Measurements from ENCODE around the gene GCGR. TPM values are rescaled to one million over a fixed set of nuclear protein-coding genes. Genes with fewer than 3 reads are reported as not detected.

Gene GCGR
- total RNA-seq, 2 experiments from 2014 or later = not detected

DNA sequence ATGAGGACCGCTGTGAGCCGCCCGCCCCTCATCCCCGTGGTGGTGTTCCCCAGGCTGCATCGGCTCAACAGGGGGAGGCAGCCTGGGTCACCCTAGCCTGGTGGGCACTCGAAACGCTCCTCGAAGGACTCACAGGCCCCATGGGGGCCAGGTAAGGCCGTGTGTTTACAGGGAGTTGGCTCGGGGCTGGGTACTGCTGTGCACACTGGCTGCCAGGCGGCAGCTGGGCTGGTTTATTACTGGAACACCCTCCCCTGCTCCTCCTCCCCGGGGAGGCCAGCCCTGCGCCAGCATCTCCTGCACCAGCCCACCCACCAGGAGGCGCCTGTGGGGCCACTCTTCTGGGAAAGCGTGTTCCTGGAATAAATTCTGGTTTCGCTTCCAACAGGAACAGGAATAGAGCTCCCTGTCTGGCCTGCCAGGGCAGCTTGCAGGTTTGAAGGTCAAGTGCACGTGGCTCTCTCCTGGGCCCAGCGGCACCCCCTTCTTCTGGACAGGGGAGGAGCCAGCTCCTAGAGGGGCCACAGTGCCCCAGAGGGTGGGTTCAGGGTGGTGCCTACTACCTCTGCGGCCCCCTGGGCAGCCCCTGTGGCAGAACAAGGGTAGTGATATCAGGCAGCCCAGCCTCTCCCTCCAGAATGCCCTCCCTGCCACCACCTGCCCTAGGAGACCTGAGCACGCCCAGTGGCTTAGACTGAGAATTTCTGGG lies 17.8 kb downstream of the GCGR start:
- peaks cover 2% of the 10 kb centered on the region for H3K36me3 Mint-ChIP-seq
- peaks cover 4% of the 10 kb centered on the region for H3K27me3 Mint-ChIP-seq
- H3K4me1 Mint-ChIP-seq = no peaks in the 10 kb centered on the region
- DNase-seq = peak; percentile 48
- H3K9me3 Mint-ChIP-seq = no peaks in the 10 kb centered on the region
- H3K27ac Mint-ChIP-seq = no peak overlapping the region
- no peak overlapping the region for H3K4me3 Mint-ChIP-seq

DNA sequence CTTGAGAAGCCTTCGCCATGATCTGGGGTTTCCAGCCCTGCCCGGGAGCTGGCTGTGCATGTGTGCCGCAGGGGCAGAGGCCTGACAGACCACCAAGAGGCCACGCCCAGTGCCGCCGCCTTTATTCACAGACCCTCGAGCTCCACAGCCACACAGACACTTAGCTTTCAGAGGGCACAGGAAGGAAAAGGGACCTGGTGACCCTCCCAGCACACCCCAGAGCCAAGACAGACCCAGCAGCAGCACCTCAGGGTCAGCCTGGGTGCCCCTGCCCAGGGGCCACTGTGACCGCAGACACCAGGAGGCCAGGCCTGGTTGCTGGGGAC lies 18.3 kb downstream of the GCGR start:
- Mint-ChIP-seq H3K9me3 (no peaks in the 10 kb centered on the region), H3K27me3 (peaks cover 4% of the 10 kb centered on the region)

DNA sequence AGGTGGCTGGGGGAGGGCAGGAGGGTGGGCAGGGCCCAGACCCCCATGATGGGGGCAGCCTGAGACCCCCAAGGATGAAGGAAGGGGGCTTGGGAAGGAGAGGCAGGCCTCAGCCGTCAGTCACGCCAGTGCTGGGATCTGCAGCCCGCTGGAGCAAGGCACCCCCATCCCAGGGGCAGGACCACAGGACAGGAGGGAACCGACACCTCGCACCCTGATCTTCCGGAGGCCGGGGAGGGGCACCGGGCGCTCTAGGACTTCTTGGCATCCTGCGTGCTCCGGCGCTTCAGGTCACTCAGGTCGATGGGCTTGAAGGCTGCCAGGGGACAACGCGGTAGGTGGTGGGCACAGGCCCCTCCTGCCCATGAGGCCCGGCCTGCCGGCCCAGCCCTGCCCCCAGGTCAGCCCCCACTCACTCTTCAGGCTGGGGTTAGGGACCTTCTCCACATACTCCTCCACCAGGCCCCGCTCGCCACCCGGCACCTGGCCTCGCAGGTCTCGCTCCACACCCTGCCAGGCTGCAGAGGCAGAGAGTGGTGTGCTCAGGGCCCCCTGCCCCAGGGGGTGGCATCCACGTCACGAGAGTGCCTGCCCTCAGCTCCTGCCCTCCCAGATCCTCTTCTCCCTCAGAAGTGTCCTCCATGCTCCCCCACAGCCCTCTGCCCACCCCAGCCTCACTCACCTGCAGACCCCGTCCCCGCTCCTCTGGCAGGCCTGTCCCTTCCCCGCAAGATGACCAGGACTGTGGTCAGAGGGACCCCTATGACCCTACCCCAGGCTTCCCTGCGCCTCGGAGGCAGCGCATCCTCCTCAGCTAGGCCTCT lies 19.3 kb downstream of the GCGR start:
- Mint-ChIP-seq H3K36me3 (peaks cover 2% of the 10 kb centered on the region), H3K9me3 (no peaks in the 10 kb centered on the region), H3K27me3 (no peaks in the 10 kb centered on the region), H3K27ac (no peak overlapping the region), H3K4me1 (no peaks in the 10 kb centered on the region), H3K4me3 (no peak overlapping the region)
- DNase-seq = no peak

More for the DNA sequence above, 18.3 kb downstream of the GCGR start:
- H3K27ac Mint-ChIP-seq = no peak overlapping the region
- no peak for DNase-seq
- no peaks in the 10 kb centered on the region for H3K4me1 Mint-ChIP-seq
- H3K4me3 Mint-ChIP-seq = no peak overlapping the region
- peaks cover 2% of the 10 kb centered on the region for H3K36me3 Mint-ChIP-seq

DNA sequence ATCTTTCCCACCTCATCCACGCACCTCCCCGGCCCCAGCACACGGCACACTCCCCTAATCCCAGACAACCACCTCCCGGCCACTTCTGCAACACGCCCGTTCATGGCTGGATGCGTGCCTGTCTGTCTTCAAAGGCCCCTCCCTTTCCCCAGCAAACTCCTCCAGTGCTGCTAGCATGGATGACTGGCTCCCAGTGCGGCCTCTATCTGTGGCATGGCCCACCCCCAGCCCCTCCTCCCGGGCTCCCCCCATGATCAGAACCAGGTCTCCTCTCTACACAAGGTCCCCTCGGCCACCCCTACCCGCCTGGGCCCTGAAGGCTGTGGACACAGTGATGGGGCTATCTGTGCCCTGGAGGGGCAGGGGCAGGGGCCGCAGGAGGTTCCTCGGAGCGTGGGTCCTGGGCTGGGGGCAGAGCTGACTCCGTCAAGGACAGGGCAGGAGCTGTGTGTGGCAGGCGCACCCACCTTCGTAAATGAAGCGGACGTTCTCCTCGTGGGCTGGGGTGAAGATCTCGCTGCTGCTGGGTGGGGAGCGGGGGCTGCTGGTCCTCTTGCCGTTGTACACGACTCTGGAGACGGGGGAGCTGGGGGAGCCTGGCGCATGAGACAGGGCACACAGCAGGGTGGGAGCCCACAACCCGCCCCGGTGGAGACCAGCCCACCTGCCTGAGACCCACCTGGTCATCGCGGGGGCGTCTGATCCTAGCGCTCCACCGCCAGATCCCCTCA lies 20.0 kb downstream of the GCGR start:
- no peak for DNase-seq
- Mint-ChIP-seq H3K27ac (no peak overlapping the region), H3K36me3 (peaks cover 2% of the 10 kb centered on the region), H3K27me3 (no peaks in the 10 kb centered on the region), H3K4me1 (peaks cover 3% of the 10 kb centered on the region), H3K9me3 (no peaks in the 10 kb centered on the region), H3K4me3 (no peak overlapping the region)

DNA sequence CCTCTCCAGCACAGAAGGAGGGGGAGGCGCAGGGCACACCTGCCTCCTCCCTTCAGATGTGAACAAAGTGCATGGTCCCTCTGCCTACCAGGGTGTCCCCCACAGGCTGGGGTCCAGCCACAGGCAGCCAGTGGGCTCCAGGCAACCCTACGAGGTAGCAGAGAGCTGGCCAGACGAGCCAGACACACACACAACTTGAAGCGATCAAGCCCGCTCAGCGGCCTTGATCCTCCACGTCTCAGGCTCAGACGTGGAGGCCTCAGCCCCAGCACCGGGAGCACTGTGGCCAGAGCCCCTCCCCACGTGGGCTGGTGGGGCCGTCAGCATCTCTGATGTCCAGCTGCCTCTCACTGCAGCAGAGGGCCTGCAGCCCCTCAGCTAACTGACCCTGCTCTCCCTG lies 20.6 kb downstream of the GCGR start:
- no peaks in the 10 kb centered on the region for H3K9me3 Mint-ChIP-seq
- H3K4me1 Mint-ChIP-seq = peaks cover 3% of the 10 kb centered on the region
- H3K36me3 Mint-ChIP-seq = peaks cover 2% of the 10 kb centered on the region
- DNase-seq = no peak
- no peak overlapping the region for H3K4me3 Mint-ChIP-seq
- H3K27me3 Mint-ChIP-seq = no peaks in the 10 kb centered on the region
- no peak overlapping the region for H3K27ac Mint-ChIP-seq

DNA sequence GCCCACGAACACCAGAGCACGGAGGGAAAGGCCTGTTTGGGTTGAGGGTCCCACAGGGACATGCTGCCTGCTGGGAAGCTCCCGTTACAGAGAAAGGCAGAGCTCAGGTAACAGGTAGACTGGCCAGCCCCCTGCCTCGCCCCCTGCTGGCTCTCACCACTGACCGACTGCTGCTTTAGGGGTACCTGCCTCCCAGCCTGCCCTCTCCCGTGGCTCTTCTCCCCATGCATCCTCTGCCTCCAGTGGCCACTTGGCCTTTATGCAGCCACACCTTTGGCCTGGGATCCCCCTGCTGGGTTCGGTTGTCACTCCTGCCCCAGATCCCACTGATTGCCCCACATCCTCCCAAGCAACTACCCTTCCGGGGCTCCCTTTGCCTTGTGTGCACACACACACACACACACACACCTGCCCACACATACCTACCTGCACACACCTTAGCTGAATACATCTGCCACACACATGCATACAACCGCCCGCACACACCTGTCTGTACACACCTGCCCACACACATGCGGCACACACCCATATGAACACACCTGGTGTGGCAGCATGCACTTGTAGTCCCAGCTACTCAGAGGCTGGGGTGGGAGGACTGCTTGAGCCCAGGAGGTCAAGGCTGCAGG lies 22.0 kb downstream of the GCGR start:
- DNase-seq = no peak
- peaks cover 5% of the 10 kb centered on the region for H3K4me1 Mint-ChIP-seq
- H3K36me3 Mint-ChIP-seq = peaks cover 2% of the 10 kb centered on the region
- H3K4me3 Mint-ChIP-seq = no peak overlapping the region
- H3K27ac Mint-ChIP-seq = no peak overlapping the region
- H3K9me3 Mint-ChIP-seq = no peaks in the 10 kb centered on the region
- no peaks in the 10 kb centered on the region for H3K27me3 Mint-ChIP-seq

DNA sequence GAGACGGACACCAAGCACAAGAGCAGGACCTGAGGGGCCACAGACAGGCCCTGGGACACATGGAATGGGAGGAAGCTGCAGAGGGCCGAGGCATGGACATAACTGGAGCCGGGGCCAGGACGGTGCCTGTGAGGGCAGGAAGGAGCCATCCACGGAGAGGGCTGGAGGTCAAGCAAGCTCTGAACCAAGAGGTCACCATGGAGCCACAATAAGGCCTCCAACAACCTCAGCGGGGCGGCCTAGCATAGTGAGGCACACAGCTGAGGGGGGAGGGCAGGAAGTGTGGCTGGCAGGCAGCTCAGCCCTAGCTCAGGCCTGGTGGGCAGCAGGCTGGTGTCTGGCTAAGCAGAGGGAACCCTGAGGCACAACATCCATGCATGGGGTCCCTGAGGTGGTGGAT lies 24.7 kb downstream of the GCGR start:
- H3K9me3 Mint-ChIP-seq = no peaks in the 10 kb centered on the region
- H3K4me1 Mint-ChIP-seq = peaks cover 15% of the 10 kb centered on the region
- H3K36me3 Mint-ChIP-seq = peaks cover under 1% of the 10 kb centered on the region
- H3K4me3 Mint-ChIP-seq = no peak overlapping the region
- no peak for DNase-seq
- H3K27ac Mint-ChIP-seq = no peak overlapping the region
- no peaks in the 10 kb centered on the region for H3K27me3 Mint-ChIP-seq

DNA sequence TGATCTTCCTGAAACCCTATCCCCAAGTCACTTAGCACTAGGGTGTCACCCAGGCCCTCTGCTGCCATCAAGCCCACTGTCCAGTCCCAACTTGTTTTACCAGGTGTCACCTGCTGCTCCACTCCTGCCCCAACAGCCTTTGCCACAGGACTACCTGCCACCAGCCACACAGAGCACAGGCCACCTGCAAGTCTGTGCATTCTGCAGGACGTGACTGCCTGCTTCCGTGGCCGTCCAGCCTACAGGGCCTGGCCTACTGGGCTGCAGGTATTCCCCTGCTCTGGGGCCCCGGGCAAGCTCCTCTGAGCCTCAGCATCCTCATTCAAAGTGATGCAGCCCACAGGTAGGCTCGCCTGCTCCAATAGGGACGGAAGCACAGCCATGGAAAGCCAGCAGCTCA lies 25.9 kb downstream of the GCGR start:
- no peaks in the 10 kb centered on the region for H3K27me3 Mint-ChIP-seq
- H3K4me3 Mint-ChIP-seq = no peak overlapping the region
- H3K36me3 Mint-ChIP-seq = no peaks in the 10 kb centered on the region
- H3K27ac Mint-ChIP-seq = no peak overlapping the region
- no peak for DNase-seq
- no peaks in the 10 kb centered on the region for H3K9me3 Mint-ChIP-seq
- H3K4me1 Mint-ChIP-seq = peaks cover 15% of the 10 kb centered on the region

DNA sequence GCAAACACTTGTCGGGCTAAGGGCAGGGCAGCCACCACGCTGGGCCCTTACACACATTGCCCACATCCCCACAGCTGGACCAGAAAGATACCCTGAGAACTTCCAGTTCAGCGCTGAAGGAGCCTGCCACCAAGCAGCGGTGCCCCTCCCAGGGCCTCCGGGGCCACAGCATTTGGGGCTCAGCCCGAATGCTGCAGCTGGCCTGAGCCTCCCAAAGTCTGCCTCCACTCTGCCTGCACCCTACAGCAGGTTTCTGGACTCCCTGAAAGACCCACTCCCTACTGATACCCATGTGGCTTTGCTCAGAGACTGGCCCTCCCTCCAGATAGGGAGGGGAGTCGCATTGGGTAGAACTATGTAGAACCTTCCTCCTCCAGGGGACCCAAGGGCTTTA lies 27.6 kb downstream of the GCGR start:
- Mint-ChIP-seq H3K4me3 (peak overlapping the region; percentile 85), H3K27ac (peak overlapping the region; percentile 93)
- no peak for DNase-seq

DNA sequence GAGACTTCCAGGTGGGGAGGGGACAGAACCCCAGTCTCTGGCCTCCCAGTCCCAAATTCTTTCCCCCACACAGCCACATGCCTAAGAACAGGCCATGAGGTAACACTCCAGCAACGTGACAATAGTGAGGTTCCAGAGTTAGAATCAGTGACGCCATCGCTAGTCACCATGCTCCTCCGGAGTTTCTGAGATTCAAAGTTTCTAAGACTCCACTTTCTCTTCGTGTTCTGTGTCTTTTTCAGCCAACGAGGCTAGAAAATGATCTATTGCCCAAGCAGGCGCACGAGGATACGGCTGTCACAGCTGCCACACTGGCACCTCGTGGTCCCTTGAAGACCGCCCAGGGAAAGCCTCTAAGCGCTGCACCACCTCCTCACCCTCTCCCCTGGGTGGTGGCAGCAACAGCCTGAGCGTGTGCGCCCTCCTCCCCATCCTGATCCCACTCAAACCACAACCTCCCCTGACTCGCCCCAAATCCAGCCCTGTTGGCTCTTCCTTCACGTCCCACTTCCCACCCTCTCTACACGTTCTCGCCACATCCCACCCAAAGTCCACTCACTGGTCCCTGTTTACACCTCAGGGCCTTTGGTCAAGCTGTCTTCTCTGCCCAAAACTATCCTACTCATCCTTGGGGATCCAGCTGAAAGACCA lies 28.1 kb downstream of the GCGR start:
- DNase-seq = peak; percentile 60
- Mint-ChIP-seq H3K4me3 (peak overlapping the region; percentile 85), H3K27me3 (no peaks in the 10 kb centered on the region), H3K27ac (peak overlapping the region; percentile 93), H3K9me3 (no peaks in the 10 kb centered on the region), H3K4me1 (peaks cover 15% of the 10 kb centered on the region), H3K36me3 (no peaks in the 10 kb centered on the region)

More for the DNA sequence above, 27.6 kb downstream of the GCGR start:
- Mint-ChIP-seq H3K4me1 (peaks cover 15% of the 10 kb centered on the region), H3K36me3 (no peaks in the 10 kb centered on the region), H3K27me3 (no peaks in the 10 kb centered on the region), H3K9me3 (no peaks in the 10 kb centered on the region)

DNA sequence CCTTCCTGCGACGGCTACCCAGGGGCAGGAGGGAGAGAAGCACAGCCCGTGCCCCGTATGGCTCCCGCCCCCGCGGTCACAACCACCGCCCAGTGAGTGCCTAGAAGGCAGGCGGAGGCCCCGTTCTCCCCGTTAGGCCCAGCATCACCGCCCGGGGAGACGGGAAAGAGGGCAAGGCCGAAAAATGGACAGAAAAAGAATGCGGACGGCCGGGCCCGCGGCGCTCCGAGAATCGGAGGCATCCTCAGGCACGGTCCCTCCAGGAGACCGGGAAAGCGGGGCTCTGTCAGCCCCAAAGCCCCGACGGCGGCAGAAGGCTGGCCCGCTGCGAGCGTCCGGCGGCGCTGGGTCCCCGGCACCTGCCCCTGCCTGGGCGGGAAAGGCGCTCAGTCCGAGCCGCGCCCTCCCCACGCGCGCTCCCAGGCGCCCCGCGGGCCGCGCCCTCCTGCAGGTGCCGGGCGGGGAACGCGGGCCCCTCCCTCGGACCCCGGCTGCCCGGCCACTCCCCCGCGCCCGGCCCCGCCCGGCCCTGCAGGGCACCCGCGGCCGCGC lies 28.7 kb downstream of the GCGR start:
- Mint-ChIP-seq H3K27ac (peak overlapping the region; percentile 93), H3K9me3 (no peaks in the 10 kb centered on the region), H3K4me1 (peaks cover 15% of the 10 kb centered on the region), H3K27me3 (no peaks in the 10 kb centered on the region), H3K36me3 (no peaks in the 10 kb centered on the region), H3K4me3 (peak overlapping the region; percentile 85)
- DNase-seq = peak; percentile 66

DNA sequence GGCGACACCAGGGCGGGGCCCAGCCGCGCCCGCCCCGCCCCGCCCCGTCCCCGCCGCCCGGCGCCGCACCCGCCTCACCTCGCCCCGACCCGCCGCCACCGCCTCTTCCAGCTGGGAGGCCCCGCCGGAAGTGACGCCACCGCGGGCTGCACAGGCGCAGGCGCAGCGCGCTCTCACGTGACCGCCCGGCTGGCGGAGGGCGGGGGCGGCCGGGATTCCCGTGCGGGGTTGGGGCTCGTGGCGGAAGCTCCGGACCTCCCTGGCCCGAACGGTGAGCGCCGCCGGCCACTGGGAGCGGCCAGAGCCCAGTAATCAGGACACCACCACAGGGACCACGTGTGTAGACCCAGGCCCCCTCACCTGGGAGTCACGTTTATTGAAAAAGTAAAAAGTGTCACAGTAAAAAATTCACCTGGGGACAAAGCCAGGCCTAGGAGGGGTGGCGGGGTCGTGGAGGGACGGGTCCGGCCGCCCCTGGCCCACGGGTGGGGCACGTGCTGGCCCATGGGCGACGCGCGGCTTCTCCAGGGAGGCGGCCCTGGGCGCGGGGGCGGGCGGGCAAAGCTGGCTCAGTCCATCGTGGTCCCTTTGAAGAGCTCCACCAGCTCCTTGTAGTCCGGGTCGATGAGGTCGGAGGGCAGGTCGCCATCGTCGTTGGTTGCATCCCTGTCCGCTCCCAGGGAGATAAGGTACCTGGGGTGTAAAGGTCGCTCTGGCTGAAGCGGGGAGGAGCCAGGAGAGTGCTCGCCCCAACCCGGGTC lies 29.4 kb downstream of the GCGR start, which contains the start of gene MCRIP1:
Gene MCRIP1, minus strand, starts transcription at position 132 of the 761 bp plus-strand sequence. CDS start 8,785 bp downstream, outside the sequence.
- Mint-ChIP-seq H3K4me1 (peaks cover 15% of the 10 kb centered on the region), H3K36me3 (no peaks in the 10 kb centered on the region), H3K4me3 (peak within 1 kb of the TSS; percentile 87), H3K9me3 (no peaks in the 10 kb centered on the region), H3K27ac (peak within 1 kb of the TSS; percentile 93), H3K27me3 (no peaks in the 10 kb centered on the region)
- peak; percentile 99 for DNase-seq

DNA sequence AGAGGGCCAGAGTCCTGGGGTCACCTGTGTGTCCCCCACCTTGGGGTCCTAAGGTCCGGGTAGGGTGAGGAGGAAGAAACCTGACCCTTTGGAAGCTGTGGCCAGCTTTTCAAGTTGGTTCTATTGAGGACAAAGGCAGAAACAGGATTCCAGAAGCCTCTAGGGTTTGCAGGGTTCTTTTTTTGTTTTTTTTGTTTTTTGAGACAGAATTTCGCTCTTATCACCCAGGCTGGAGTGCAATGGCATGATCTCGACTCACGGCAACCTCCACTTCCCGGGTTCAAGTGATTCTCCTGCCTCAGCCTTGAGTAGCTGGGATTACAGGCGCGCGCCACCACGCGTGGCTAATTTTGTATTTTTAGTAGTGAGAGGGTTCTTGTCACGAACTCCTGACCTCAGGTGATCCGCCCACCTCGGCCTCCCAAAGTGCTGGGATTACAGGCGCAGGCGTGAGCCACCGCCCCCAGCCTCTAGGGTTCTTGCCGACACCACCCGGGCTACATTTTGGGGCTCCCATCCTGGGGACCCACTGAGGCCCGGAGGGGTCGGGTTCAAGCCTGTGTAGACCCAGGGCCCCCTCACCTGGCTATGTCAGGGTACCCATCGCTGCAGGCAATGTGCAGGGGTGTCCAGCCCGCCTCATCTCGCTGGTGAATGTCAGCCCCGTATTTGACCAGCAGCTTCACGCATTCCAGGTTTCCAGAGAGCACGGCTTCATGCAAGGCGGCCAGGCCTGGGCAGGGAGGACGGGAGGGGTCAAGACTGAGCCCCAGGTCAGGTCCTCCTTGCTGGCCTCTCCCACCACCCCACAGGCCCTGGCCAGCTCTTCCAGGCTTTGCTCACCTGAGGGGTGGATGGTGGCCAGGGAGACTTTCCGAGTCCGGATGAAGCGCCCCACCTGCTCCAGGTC lies 30.2 kb downstream of the GCGR start:
- Mint-ChIP-seq H3K36me3 (no peaks in the 10 kb centered on the region), H3K4me3 (peak overlapping the region; percentile 87), H3K27me3 (no peaks in the 10 kb centered on the region), H3K4me1 (peaks cover 13% of the 10 kb centered on the region), H3K9me3 (no peaks in the 10 kb centered on the region), H3K27ac (peak overlapping the region; percentile 89)
- DNase-seq = no peak

All from activated naive CD8-positive, alpha-beta T cell treated with anti-CD3 and anti-CD28 coated beads for 36 hours (primary cell).